ENCODE data around the gene DAGLA.

DNA sequence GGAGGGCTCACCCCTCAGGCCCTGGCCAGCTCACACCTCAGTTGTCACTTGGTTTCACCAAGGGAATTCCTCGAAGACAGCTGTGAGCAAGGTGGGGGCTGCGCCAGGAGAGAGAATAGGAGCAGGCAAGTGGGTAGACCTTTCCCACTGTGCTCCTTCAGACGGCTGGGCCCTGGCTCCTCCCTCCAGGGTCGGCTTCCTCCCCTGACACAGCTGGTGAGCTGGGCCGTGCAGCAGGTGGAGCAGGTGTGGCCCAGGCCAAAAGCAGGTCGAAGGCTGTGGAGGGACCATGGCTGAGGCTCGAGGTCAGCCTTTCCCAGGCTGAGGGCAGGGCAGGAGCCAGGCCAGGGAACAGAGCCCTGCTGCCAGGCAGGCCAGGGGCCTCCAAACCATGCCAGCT is 59.8 kb downstream of the DAGLA start:
- TF ChIP-seq, protein P1, sequence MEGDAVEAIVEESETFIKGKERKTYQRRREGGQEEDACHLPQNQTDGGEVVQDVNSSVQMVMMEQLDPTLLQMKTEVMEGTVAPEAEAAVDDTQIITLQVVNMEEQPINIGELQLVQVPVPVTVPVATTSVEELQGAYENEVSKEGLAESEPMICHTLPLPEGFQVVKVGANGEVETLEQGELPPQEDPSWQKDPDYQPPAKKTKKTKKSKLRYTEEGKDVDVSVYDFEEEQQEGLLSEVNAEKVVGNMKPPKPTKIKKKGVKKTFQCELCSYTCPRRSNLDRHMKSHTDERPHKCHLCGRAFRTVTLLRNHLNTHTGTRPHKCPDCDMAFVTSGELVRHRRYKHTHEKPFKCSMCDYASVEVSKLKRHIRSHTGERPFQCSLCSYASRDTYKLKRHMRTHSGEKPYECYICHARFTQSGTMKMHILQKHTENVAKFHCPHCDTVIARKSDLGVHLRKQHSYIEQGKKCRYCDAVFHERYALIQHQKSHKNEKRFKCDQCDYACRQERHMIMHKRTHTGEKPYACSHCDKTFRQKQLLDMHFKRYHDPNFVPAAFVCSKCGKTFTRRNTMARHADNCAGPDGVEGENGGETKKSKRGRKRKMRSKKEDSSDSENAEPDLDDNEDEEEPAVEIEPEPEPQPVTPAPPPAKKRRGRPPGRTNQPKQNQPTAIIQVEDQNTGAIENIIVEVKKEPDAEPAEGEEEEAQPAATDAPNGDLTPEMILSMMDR (IDR thresholded peaks at IDR 0.05): no peak
- no peak for TF ChIP-seq EZH2 (IDR thresholded peaks at IDR 0.05)

Data from neural progenitor cell (in vitro differentiated cells).